ENCODE measurements around the gene LSP1.

LSP1 gene

DNA sequence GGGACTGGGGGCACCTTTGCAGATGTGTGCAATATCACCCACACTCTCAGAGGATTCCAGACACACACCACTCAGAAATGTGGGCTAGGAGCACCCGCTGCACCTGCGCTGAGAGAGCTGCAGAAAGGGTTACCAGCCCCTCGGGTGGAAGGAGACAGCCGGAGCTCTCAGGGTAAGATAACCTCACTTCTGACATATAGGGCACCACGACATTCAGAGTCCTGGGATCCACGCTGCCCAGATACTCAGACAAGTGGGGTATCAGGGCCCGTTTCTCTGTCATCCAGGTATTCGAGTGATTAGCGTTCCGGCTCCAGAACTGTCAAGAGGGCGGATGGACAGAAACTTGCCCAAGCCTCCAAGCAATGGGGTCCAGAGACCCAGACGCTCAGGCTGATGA is 24.3 kb upstream of the LSP1 start:
- Histone ChIP-seq H3K4me1 (no peaks in the 10 kb centered on the region; the same call in 1 of the 2 replicates), H3K27me3 (ENCODE audit: low read depth) (no peaks in the 10 kb centered on the region), H3K4me3 (no peak overlapping the region), H3K36me3 (replicated peaks) (no peaks in the 10 kb centered on the region), H3K9me3 (no peaks in the 10 kb centered on the region)
- DNase-seq (ENCODE audit: low spot score in 2 of 2) = no peak
- in situ Hi-C loops (cut with MboI; ENCODE audit: low sequenced_read_pairs) = no loop called here

DNA sequence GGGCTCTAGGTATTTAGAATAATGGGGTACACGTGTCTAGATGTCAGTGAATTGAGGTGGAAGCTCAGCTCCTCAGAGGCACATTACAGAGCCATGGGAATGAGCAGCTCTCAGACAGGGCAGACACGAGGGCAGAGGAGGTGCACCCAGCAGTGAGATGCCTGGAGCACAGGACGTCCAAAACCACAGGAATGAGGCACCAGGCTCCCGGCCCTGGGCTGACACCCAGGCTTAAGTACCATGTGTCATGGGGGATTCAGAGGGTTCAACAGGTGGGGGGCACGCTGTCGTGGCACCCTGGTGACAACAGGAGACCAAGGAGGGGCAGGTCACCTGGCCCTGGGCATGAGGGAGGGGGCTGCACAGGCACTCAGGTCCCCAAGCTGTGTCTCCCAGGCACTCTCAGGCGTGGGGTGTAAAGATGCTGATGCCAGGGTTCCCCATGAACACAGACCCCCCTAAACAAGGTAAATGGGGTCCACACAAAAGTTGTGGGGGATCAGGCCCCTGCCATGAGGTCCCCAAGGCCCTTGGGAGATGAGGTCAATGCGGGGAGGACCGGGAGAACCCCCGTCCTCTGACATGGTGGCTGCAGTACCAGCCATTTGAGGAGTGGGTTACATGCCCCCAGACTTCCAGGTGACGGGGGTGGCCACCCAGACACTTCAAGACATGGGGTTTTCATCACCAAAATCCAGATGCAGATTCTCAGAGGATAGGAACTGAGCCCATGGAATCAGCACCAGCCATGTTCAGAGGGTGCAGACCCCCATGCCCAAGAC is 23.7 kb upstream of the LSP1 start:
- no peaks in the 10 kb centered on the region for H3K9me3 ChIP-seq
- no peaks in the 10 kb centered on the region for H3K36me3 ChIP-seq (replicated peaks)
- H3K27me3 ChIP-seq (ENCODE audit: low read depth) = no peaks in the 10 kb centered on the region
- no peaks in the 10 kb centered on the region; the same call in 1 of the 2 replicates for H3K4me1 ChIP-seq
- no peak overlapping the region for H3K4me3 ChIP-seq
- in situ Hi-C loops (cut with MboI; ENCODE audit: low sequenced_read_pairs) = no loop called here
- no peak for DNase-seq (ENCODE audit: low spot score in 2 of 2)

DNA sequence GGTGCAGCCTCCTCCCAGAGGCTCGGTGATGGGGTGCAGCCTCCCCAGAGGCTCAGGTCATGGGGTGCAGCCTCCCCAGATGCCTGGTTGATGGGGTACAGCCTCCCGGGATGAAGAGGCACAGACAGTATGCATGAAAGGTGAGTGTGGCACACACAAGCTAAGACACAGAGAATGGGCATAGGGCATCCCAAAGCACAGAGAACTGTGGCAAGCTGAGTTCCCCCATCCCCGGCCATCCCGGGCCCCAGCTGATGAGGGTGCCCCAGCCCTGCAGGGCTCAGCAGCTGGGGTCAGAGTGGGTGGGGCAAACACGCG is 22.9 kb upstream of the LSP1 start:
- in situ Hi-C loops (cut with MboI; ENCODE audit: low sequenced_read_pairs) = no loop called here
- Histone ChIP-seq H3K9me3 (no peaks in the 10 kb centered on the region), H3K27me3 (ENCODE audit: low read depth) (no peaks in the 10 kb centered on the region), H3K4me3 (no peak overlapping the region), H3K36me3 (replicated peaks) (no peaks in the 10 kb centered on the region), H3K4me1 (no peaks in the 10 kb centered on the region; the same call in 1 of the 2 replicates)
- no peak for DNase-seq (ENCODE audit: low spot score in 2 of 2)

DNA sequence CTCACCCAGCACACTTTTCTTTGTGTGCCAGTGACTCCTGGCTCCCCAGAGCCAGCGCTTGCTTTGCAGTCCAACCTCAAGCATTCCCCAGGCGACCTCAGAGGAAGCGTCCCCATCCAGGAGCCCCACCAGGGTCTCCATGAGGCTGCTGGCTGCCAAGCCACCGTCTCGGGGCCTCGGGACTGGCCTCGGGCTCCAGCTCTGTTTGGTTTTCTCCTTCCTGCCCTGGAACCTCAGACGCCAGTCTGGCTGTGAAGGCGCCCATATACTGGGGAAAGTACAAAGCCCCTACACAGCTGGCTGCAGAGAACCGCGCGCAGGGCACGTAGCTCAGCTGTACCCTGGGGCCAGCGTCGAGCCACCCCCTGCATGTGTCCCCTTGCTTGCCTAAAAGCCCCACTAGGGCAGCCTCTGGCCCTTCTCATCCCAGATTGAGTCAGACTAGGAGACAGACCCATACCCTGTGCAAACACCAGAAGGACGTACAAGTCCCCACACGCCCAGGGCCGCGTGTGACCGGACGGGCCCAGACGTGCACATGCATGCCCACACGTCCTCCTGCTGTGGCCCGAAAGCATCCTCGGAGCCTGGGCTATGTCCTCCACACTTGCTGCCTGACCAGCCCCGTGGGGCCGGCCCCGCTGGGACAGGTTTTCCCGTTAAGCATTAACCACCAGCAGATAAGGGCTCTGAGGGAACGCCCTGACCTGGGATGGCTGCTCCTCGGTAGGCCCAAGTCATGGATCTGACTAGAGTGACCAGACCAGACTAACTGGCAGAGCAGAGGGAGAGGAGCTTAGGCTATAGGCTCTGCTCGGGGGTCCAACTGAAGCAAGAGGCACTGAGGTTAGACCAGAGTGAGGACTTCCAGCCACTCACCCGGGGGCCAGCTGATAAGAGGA is 22.3 kb upstream of the LSP1 start:
- in situ Hi-C loops (cut with MboI; ENCODE audit: low sequenced_read_pairs) = no loop called here
- Histone ChIP-seq H3K4me3 (no peak overlapping the region), H3K36me3 (replicated peaks) (no peaks in the 10 kb centered on the region), H3K4me1 (no peaks in the 10 kb centered on the region; the same call in 1 of the 2 replicates), H3K27me3 (ENCODE audit: low read depth) (no peaks in the 10 kb centered on the region), H3K9me3 (no peaks in the 10 kb centered on the region)
- no peak for DNase-seq (ENCODE audit: low spot score in 2 of 2)

DNA sequence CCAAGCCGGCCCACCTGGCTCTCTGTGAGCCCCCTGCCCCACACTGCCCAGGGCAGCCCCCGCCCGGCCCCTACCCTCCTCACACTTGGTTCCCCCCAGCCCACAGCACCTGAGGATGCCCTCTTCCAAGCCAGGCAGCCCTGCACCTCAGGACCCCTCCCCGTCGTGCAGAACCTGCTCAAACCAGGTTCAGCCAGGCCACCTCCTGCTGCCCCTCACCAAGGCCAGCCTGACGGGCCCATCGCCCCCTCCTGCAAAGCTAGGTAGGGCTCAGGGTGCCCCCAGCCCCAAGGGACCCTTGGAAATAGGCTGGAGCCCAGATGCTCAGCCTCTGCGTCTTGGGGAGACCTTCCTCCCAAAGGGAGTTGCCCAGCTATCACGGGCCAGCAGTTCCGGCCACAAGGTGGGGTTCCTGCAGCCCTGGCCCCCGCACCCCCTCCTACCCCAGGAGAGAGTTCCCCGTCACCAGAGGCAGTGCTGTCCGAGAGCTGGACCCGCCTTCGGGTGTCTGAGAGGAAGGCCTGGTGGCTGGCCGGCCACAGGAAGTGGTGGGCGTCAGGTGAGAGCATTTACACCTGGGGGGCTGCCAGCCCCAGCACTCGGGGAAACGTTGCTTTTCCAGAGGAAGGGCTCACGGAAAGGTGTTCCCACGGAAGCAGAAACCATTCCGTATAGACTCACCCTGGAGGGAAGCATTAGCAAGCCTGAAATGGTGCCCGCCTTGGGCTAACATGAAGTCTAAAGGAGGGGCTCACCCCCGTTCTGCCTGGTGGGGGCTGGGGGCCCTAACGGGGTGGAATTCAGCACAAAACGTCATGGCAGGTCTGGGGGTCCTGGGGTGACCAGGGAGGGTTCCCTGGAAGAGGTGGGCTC is 21.3 kb upstream of the LSP1 start:
- Histone ChIP-seq H3K36me3 (replicated peaks) (no peaks in the 10 kb centered on the region), H3K27me3 (ENCODE audit: low read depth) (no peaks in the 10 kb centered on the region), H3K4me3 (no peak overlapping the region), H3K4me1 (no peaks in the 10 kb centered on the region; the same call in 1 of the 2 replicates), H3K9me3 (no peaks in the 10 kb centered on the region)
- in situ Hi-C loops (cut with MboI; ENCODE audit: low sequenced_read_pairs) = no loop called here
- no peak for DNase-seq (ENCODE audit: low spot score in 2 of 2)

DNA sequence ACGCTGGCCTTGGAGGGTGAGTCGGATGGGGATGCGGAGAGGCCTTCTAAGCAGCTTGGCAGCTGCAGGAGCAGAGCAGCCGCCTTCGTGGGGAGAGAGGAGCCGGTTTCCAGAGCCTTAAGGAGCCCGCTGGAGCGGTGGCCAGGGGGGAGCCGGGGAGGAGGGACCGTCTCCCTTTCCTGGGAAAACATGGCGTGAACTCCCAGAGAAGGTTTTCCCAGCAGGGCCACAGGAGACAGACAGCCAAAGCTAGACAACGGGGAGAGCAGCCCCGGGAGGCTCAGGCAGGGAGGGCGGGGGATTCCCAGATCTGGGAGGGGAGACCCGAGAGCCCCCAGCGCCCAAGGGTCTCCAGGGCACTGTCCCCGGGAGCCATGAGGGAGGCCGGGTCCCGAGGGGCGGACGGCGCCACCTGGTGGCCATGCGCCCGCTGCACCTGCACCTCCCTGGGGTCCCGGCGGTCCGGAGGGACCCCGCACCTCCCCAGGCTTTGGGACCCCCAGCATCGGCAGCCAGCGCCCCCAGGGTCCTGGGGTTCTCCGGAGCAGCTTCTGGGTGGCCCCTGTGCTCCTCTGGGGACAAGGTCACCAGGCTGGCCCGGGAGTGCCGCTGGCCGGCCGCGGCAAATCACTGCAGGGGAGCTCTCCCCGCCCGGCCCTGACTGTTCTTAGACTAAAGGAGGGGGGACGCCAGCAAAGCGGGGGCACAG is 20.5 kb upstream of the LSP1 start:
- in situ Hi-C loops (cut with MboI; ENCODE audit: low sequenced_read_pairs) = no loop called here
- peak; percentile 19 to 81 for DNase-seq (ENCODE audit: low spot score in 2 of 2)
- H3K4me1 ChIP-seq = no peaks in the 10 kb centered on the region; the same call in 1 of the 2 replicates
- peak overlapping the region; percentile 19 for H3K4me3 ChIP-seq
- no peaks in the 10 kb centered on the region for H3K9me3 ChIP-seq
- H3K36me3 ChIP-seq (replicated peaks) = no peaks in the 10 kb centered on the region
- H3K27me3 ChIP-seq (ENCODE audit: low read depth) = no peaks in the 10 kb centered on the region

DNA sequence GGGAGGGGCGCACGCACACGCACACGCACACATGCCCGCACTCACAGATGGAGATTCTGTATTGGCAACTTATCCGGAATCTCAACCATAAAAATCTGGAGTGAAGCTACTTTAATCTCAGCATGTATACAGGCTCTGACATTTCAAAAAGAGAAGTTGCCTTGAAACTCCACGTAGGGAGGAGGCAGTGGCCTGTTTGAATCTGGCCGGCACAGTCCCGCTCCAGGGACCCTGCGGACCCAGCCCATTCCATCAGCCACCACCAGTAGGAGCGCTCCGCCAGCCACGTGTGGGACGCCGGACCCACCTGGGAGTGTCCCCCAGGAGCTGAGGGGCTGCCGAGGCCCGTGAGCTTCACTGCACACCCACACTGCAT is 20.0 kb upstream of the LSP1 start:
- no peaks in the 10 kb centered on the region for H3K27me3 ChIP-seq (ENCODE audit: low read depth)

DNA sequence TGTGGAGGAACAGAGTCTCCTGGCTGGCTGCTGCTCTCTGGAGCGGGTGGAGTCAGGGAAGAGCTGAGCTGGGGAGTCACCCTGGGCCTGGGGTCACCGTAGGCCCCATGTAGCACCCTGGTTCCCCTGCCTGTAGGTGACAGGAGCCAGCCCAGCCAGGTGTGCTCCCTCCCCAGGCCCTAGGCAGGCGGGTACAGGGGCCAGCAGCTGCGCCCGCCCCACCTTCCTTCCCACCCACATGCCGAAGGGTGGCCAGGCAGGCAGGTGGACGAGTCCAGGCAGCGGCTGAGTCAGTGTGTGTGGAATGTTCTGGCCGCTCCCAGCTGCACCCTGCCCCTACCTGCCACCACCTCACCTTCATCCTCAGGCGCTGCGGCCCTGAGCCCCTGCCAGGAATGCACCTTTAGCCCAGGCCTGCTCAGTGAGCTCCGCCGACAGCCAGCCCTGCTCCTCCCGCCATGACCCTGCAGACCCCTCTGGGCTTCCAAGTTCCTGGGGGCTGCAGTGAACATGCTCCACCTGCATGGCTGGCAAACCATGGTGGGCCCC is 18.7 kb upstream of the LSP1 start:
- in situ Hi-C loops (cut with MboI; ENCODE audit: low sequenced_read_pairs) = no loop called here
- no peak for DNase-seq (ENCODE audit: low spot score in 2 of 2)
- Histone ChIP-seq H3K9me3 (no peaks in the 10 kb centered on the region), H3K4me3 (no peak overlapping the region), H3K4me1 (no peaks in the 10 kb centered on the region; the same call in 1 of the 2 replicates), H3K36me3 (replicated peaks) (no peaks in the 10 kb centered on the region), H3K27me3 (ENCODE audit: low read depth) (no peaks in the 10 kb centered on the region)

More for the DNA sequence above, 20.0 kb upstream of the LSP1 start:
- DNase-seq (ENCODE audit: low spot score in 2 of 2) = no peak
- no peaks in the 10 kb centered on the region; the same call in 1 of the 2 replicates for H3K4me1 ChIP-seq
- H3K36me3 ChIP-seq (replicated peaks) = no peaks in the 10 kb centered on the region
- H3K4me3 ChIP-seq = no peak overlapping the region
- in situ Hi-C loops (cut with MboI; ENCODE audit: low sequenced_read_pairs) = no loop called here
- no peaks in the 10 kb centered on the region for H3K9me3 ChIP-seq

DNA sequence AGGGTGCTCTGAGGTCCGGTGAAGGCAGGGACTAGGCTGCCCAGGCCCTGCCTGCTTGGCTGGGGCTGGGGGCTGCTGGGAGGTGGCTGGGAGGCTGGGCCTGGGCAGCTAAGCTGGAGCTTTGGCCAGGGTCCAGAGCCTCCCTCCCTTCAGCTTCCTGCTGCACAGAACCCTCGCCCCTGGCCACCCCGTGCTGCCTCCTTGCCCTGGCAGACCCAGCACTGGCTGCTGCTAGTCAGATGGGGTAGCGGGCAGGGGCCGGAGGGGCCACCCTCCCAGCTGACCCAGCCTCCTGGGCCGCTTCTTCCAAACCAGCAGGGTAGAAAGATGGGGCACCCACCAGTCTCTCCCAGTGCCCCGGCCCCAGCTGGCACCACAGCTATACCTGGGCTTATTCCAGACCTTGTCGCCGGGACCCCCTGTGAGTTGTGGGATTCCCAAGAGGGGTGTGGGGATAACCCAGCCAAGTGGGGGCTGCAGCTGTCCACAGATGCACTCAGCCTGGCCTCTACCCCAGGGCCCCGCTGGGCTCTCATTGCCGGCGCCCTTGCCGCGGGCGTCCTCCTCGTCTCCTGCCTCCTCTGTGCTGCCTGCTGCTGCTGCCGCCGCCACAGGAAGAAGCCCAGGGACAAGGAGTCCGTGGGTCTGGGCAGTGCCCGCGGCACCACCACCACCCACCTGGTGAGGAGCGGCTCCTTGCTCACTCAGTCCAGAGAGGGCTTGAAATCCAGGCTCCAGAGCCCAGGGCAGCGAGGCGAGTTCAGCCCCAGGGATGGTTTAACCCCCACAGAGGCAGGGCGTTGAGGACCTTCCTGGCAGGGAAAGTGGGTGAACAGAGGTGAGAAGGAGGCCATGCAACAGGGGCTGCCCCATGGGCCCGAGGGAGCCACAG is 17.9 kb upstream of the LSP1 start, which contains the start of gene SYT8:
Gene SYT8, plus strand, starts transcription at position 212 of the 892 bp plus-strand sequence. Its CDS starts 116 bp downstream, at position 328.
- H3K4me3 ChIP-seq = no peak within 1 kb of the TSS
- no peaks in the 10 kb centered on the region for H3K9me3 ChIP-seq
- H3K27me3 ChIP-seq (ENCODE audit: low read depth) = no peaks in the 10 kb centered on the region
- in situ Hi-C loops (cut with MboI; ENCODE audit: low sequenced_read_pairs) = no loop called here
- H3K36me3 ChIP-seq (replicated peaks) = no peaks in the 10 kb centered on the region
- H3K4me1 ChIP-seq = no peaks in the 10 kb centered on the region; the same call in 1 of the 2 replicates
- no peak for DNase-seq (ENCODE audit: low spot score in 2 of 2)

DNA sequence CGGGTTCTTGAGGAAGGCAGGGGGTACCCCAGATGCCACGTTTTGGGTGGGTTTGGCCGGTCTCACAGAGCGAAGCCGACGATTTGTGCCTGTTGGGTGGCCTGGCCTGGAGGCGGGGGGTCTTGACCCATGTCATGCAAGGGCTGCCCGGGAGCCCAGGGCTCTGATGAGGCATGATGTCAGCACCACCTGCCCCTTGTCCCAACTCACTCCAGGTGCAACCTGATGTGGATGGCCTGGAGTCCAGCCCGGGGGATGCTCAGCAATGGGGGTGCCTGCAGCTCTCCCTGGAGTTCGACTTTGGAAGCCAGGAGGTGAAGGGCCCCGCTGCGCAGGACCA is 17.2 kb upstream of the LSP1 start:
- no peaks in the 10 kb centered on the region for H3K9me3 ChIP-seq

DNA sequence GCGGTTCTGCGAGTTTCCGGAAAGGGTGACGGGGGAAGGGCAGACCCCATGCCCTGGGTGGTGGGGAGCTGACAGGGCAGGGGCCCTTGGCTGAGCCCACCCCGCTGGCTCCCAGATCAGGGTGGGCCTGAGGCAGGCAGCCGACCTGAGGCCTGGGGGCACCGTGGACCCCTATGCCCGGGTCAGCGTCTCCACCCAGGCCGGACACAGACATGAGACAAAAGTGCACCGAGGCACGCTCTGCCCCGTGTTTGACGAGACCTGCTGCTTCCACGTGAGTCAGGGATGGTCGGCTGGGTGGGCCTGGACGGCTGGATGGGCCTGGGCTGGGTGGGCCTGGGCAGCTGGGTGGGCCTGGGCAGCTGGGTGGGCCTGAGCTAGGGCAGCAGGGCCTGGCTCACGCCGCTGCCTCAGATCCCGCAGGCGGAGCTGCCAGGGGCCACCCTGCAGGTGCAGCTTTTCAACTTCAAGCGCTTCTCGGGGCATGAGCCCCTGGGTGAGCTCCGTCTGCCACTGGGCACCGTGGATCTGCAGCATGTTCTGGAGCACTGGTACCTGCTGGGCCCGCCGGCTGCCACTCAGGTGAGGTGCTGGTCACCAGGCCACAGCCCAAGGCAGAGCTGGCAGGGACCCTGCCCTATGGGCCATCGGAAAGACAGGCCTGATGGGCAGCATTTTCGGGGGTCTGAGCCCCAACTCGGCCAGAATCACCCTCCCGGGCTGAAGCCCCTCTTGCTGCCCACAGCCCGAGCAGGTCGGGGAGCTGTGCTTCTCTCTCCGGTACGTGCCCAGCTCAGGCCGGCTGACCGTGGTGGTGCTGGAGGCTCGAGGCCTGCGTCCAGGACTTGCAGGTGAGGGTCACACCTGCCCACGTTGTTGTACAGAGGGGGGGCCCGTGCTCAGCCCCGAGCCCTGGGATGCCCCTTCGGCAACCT is 16.6 kb upstream of the LSP1 start:
- Histone ChIP-seq H3K27me3 (ENCODE audit: low read depth) (no peaks in the 10 kb centered on the region), H3K4me1 (no peaks in the 10 kb centered on the region; the same call in 1 of the 2 replicates), H3K9me3 (no peaks in the 10 kb centered on the region), H3K4me3 (no peak overlapping the region), H3K36me3 (replicated peaks) (no peaks in the 10 kb centered on the region)
- DNase-seq (ENCODE audit: low spot score in 2 of 2) = no peak
- in situ Hi-C loops (cut with MboI; ENCODE audit: low sequenced_read_pairs) = no loop called here

More for the DNA sequence above, 17.2 kb upstream of the LSP1 start:
- DNase-seq (ENCODE audit: low spot score in 2 of 2) = no peak
- H3K4me3 ChIP-seq = no peak overlapping the region
- no peaks in the 10 kb centered on the region; the same call in 1 of the 2 replicates for H3K4me1 ChIP-seq
- H3K36me3 ChIP-seq (replicated peaks) = no peaks in the 10 kb centered on the region
- in situ Hi-C loops (cut with MboI; ENCODE audit: low sequenced_read_pairs) = no loop called here
- H3K27me3 ChIP-seq (ENCODE audit: low read depth) = no peaks in the 10 kb centered on the region

Data from HAP-1 (cell line).